IPS DF 6.9 (cell line): ENCODE data around the gene SLC37A3.
"Not testable (repeated sequence)": the region's sequence is repeated elsewhere in the genome, so short reads cannot be mapped to it uniquely, and the experiment has no call there.

ENCODE experiments used
- DNase-seq: peaks from one replicate; pipeline ENCODE4 v3.0.0-alpha.2; 2013; ENCODE audit warnings: low read depth, low spot score
- H3K27ac ChIP-seq: one replicate; pipeline ENCODE4 v1.5.1; 2013; ENCODE audit warnings: low read length, control low read depth
- H3K27me3 ChIP-seq: 2 replicates; pipeline ENCODE4 v1.6.1; 2013; ENCODE audit warnings: mild to moderate bottlenecking, low read length; ENCODE audit not compliant: control insufficient read depth, insufficient read depth
- H3K36me3 ChIP-seq: 2 replicates; pipeline ENCODE4 v1.6.1; 2013; ENCODE audit warnings: low read length; ENCODE audit not compliant: control insufficient read depth, insufficient read depth
- H3K4me1 ChIP-seq: 2 replicates; pipeline ENCODE4 v1.6.1; 2013; ENCODE audit warnings: low read length; ENCODE audit not compliant: control insufficient read depth, insufficient read depth
- H3K4me3 ChIP-seq: 2 replicates; pipeline ENCODE4 v1.5.1; 2013; ENCODE audit warnings: mild to moderate bottlenecking, low read length
- H3K9me3 ChIP-seq: 2 replicates; pipeline ENCODE4 v1.6.1; 2013; ENCODE audit warnings: low read length, inconsistent platforms; ENCODE audit not compliant: control insufficient read depth, insufficient read depth
- WGBS: extraction: QIAGEN DNeasy Blood & Tissue Kit; methylation state at CpG from one replicate; pipeline ENCODE4 v1.1.7; 2013; ENCODE audit warnings: mixed read lengths, missing lambda C conversion rate; ENCODE audit not compliant: insufficient read length, insufficient coverage; 5-methylcytosine and 5-hydroxymethylcytosine counted together

The SLC37A3 gene

GRCh38 chr7:140314573-140315480 lies 83.5 kb downstream of the SLC37A3 start:
- DNase-seq, result no peak
- H3K27me3 ChIP-seq, result no peaks in the 10 kb centered on the region
- WGBS, result no CpG with 5 or more reads among the region's 21 CpGs
- H3K4me3 ChIP-seq, result no peak overlapping the region
- no peaks in the 10 kb centered on the region for H3K36me3 ChIP-seq
- H3K4me1 ChIP-seq, result no peaks in the 10 kb centered on the region
- H3K9me3 ChIP-seq, result no peaks in the 10 kb centered on the region
- H3K27ac ChIP-seq, result no peak overlapping the region

GRCh38 chr7:140312141-140312846 lies 86.0 kb downstream of the SLC37A3 start:
- H3K4me3 ChIP-seq, result no peak overlapping the region
- DNase-seq, result no peak
- H3K36me3 ChIP-seq, result no peaks in the 10 kb centered on the region
- no peaks in the 10 kb centered on the region for H3K4me1 ChIP-seq
- no CpG with 5 or more reads among the region's 2 CpGs for WGBS
- H3K27ac ChIP-seq, result no peak overlapping the region
- H3K27me3 ChIP-seq, result no peaks in the 10 kb centered on the region
- no peaks in the 10 kb centered on the region for H3K9me3 ChIP-seq

GRCh38 chr7:140311128-140311527 lies 87.2 kb downstream of the SLC37A3 start:
- not testable (repeated sequence) for DNase-seq, H3K36me3 ChIP-seq, H3K4me1 ChIP-seq, H3K4me3 ChIP-seq, H3K27ac ChIP-seq, H3K27me3 ChIP-seq, H3K9me3 ChIP-seq
- no CpG with 5 or more reads among the region's 2 CpGs for WGBS

- H3K27ac ChIP-seq, result no peak overlapping the region
- H3K27me3 ChIP-seq, result no peaks in the 10 kb centered on the region
- H3K4me1 ChIP-seq, result no peaks in the 10 kb centered on the region
- H3K4me3 ChIP-seq, result no peak overlapping the region
- WGBS, result no CpG with 5 or more reads among the region's 3 CpGs
- no peak for DNase-seq
- H3K36me3 ChIP-seq, result no peaks in the 10 kb centered on the region
- H3K9me3 ChIP-seq, result no peaks in the 10 kb centered on the region
Observed at GRCh38 chr7:140310337-140311002, 87.9 kb downstream of the SLC37A3 start.

GRCh38 chr7:140308060-140308459 lies 90.3 kb downstream of the SLC37A3 start:
- 100% methylated on average over 1 of the region's 3 CpGs for WGBS
- no peak for DNase-seq
- no peak overlapping the region for H3K27ac ChIP-seq
- no peaks in the 10 kb centered on the region for H3K36me3 ChIP-seq
- H3K27me3 ChIP-seq, result no peaks in the 10 kb centered on the region; the same call in 1 of the 2 replicates
- H3K9me3 ChIP-seq, result no peaks in the 10 kb centered on the region
- H3K4me3 ChIP-seq, result no peak overlapping the region
- H3K4me1 ChIP-seq, result no peaks in the 10 kb centered on the region

GRCh38 chr7:140304191-140304799 lies 94.0 kb downstream of the SLC37A3 start:
- no peaks in the 10 kb centered on the region; the same call in 1 of the 2 replicates for H3K27me3 ChIP-seq
- H3K4me1 ChIP-seq, result no peaks in the 10 kb centered on the region
- no peak overlapping the region for H3K27ac ChIP-seq
- DNase-seq, result no peak
- H3K4me3 ChIP-seq, result no peak overlapping the region
- H3K9me3 ChIP-seq, result no peaks in the 10 kb centered on the region
- no CpG with 5 or more reads among the region's 3 CpGs for WGBS
- no peaks in the 10 kb centered on the region for H3K36me3 ChIP-seq

- no CpG with 5 or more reads among the region's 13 CpGs for WGBS
- no peaks in the 10 kb centered on the region for H3K4me1 ChIP-seq
- DNase-seq, result no peak
Observed at GRCh38 chr7:140300243-140301136, 97.8 kb downstream of the SLC37A3 start.

DNA sequence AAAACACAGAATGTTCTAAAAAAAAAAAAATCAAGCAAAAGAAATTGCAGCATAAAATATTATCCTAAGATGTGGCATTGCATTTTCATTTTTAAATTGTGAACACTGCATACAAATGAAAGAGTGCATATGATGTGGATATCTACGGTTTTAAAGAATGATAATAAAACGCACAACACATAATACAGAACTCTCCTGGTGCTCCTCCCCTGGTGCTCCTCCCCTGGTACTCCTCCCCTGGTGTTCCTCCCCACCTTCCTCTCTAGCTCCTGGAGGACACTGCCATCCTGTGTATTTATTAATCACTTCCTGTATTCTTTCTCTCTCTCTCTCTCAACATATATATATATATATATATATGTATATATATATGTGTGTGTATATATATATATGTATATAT lies 100.1 kb downstream of the SLC37A3 start:
- WGBS, result no CpG with 5 or more reads among the region's 2 CpGs
- no peak overlapping the region for H3K4me3 ChIP-seq
- H3K27ac ChIP-seq, result no peak overlapping the region
- no peaks in the 10 kb centered on the region for H3K9me3 ChIP-seq
- no peaks in the 10 kb centered on the region for H3K4me1 ChIP-seq
- no peak for DNase-seq
- H3K27me3 ChIP-seq, result no peaks in the 10 kb centered on the region
- no peaks in the 10 kb centered on the region for H3K36me3 ChIP-seq

More at GRCh38 chr7:140300243-140301136, 97.8 kb downstream of the SLC37A3 start:
- no peaks in the 10 kb centered on the region; the same call in 1 of the 2 replicates for H3K27me3 ChIP-seq
- H3K27ac ChIP-seq, result no peak overlapping the region
- no peaks in the 10 kb centered on the region for H3K36me3 ChIP-seq
- H3K9me3 ChIP-seq, result no peaks in the 10 kb centered on the region
- H3K4me3 ChIP-seq, result no peak overlapping the region

DNA sequence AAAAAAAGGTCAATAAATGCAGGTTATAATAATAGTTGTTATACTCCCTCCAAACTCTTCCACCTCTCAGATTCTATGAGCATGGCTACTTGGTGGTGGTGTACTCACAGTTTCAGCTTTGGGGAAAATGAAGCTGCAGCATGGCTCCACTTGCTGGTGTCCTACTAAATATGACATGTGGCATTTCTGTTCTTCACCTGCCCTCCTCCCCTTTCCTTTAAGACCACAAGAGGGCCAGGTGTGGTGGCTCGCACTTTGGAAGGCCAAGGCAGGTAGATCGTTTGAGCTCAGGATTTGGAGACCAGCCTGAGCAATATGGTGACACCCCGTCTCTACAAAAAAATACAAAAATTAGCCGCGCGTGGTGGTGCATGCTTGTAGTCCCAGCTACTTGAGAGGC lies 101.1 kb downstream of the SLC37A3 start:
- no peaks in the 10 kb centered on the region for H3K27me3 ChIP-seq
- WGBS, result no CpG with 5 or more reads among the region's 6 CpGs
- no peak for DNase-seq
- no peaks in the 10 kb centered on the region for H3K4me1 ChIP-seq
- H3K9me3 ChIP-seq, result no peaks in the 10 kb centered on the region
- no peak overlapping the region for H3K27ac ChIP-seq
- H3K36me3 ChIP-seq, result no peaks in the 10 kb centered on the region
- no peak overlapping the region for H3K4me3 ChIP-seq
